Measurements from ENCODE around the gene RCAN1.

GRCh38 chr21:34514576-34515115 is 100.3 kb downstream of the RCAN1 start:
- TF ChIP-seq POLR2AphosphoS5 (IDR thresholded peaks at IDR 0.05) (no peak), EP300 (IDR thresholded peaks at IDR 0.05) (no peak)
- TF ChIP-seq, protein P1, sequence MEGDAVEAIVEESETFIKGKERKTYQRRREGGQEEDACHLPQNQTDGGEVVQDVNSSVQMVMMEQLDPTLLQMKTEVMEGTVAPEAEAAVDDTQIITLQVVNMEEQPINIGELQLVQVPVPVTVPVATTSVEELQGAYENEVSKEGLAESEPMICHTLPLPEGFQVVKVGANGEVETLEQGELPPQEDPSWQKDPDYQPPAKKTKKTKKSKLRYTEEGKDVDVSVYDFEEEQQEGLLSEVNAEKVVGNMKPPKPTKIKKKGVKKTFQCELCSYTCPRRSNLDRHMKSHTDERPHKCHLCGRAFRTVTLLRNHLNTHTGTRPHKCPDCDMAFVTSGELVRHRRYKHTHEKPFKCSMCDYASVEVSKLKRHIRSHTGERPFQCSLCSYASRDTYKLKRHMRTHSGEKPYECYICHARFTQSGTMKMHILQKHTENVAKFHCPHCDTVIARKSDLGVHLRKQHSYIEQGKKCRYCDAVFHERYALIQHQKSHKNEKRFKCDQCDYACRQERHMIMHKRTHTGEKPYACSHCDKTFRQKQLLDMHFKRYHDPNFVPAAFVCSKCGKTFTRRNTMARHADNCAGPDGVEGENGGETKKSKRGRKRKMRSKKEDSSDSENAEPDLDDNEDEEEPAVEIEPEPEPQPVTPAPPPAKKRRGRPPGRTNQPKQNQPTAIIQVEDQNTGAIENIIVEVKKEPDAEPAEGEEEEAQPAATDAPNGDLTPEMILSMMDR (IDR thresholded peaks at IDR 0.05): no peak

Data from suprapubic skin (tissue), 4 donors.